GM19099 (cell line): ENCODE measurements around the gene CDH8.

Experiments
- POLR2A ChIP-seq: IDR thresholded peaks from 3 replicates; pipeline ENCODE4 v1.6.1; 2011; ENCODE audit warnings: low read depth; ENCODE audit not compliant: insufficient read length; ENCODE audit errors: extremely low read depth

CDH8 gene

DNA sequence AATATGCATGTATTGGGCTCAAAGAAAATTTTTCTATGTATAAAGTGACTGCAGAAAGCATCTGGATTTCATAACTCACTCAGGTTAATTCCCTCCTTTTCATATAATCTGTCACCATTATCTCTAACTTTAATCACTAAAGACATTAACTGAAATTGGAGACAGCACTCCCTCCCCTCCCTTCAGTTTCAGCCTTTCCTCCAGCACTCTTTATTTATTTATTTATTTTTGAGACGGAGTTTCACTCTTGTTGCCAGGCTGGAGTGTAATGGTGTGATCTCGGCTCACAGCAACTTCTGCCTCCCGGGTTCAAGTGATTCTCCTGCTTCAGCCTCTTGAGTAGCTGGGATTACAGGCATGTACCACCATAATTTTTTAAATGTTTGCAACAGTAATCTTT lies 43.1 kb downstream of the CDH8 start:
- TF ChIP-seq POLR2A, result no peak

DNA sequence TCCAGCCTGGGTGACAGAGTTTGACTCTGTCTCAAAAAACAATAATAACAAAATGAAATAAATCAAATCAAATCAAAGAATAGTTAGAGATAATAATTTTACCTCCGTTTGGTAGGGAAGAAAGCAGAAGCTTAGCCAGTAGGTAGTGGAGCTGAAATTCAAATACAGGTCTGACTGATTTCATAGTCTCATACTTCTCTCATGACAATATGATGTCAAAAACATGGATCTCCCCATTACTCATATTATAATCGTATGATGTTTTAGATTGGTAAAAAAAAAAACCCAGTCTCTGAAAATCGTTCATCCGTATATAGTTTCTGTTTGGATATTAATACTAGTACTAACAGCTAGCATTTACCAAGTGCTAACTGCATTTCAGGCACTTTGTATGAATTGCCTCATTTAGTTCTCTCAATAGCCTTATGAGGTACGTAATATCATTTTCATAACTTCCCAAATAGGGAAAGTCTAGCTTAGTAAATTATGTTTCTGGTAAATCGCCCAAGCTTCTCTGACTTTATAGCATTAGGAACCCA lies 48.7 kb downstream of the CDH8 start:
- TF ChIP-seq POLR2A, result no peak

DNA sequence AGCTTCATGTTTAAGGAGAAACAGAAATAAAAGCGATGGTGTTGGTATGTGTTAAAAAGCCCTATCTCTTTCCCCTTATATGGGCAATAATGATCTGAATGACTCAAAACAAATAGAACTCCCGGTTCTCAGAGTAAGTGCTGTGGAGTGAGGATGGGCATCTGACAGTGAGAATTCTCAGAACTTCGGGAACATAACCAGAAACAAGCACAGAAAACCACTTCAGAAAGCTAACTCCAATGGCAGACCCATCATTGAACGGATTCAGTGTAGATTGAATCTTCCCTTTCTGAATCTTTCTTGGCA lies 67.2 kb downstream of the CDH8 start:
- no peak for TF ChIP-seq POLR2A

DNA sequence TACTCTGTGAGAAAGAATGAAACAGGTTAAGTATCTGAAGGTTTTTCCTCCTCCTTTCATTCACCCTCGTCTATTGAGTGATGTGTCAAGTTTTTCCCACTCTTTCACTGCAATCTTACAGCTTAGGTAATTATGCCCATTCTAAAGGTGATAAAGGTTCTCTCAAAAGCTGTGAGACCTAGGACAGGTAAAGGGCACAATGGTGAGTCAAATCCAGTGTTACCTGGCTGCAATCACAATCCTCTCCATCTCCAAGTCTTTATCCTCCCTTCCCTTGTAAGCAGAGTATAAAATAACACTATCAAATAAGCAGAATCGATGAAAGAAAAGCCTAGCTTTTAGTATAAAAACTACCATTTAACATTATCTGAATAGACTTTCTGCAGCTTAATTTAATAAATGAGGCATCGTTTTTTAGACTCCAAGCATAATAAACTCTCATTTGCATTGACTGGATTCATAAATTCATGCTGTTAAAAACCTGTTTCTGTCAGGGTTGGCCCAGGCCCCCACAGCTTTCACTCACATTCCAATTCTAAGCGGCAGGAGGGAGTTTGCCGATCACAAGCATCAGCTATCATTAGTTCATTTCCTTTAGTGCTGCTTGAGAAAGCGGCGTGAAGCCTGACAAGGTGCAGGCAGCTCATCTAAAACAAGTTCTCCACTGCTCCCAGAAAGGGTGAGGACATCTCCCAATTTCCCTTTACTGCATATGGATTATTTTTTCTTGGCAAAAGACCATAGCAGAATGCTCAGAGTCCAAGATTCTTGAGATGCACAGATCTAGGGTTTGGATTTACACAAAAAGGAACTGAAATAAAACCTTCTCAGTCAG lies 67.8 kb downstream of the CDH8 start:
- TF ChIP-seq POLR2A, result no peak

DNA sequence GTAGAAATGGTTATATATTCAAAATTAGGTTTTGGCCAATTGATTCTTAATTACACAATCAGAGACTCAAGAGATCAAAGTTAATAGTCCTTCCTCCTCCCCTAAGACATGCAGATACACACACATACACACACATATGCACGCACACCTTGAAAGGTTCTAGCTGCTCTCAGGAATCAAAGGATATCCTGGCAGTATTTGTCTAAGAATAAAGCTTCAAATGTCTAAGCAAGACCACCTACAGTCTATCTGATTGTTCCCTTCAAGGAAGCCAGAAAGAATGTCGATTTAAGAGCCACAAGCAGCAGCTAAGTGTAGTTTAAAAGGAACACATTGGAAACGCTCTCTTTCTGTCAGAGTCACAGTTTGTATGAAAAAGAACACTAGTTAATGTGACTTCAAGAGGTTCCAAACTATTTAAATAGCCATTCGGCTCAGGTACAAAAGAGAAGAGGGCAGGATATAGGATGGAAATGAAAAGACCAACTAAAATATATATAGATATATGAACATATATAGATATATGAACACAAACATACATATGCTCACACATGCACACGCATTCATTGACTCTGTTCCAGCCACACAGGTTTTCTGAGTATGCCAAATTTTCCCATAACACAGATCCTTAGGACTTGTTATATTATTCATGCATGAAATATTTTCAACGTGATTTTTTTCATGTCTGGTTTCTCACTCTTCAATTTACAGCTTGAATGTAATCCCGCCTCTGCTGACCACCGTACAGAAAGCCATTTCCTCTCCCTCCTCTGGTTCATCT lies 79.0 kb downstream of the CDH8 start:
- TF ChIP-seq POLR2A, result no peak

DNA sequence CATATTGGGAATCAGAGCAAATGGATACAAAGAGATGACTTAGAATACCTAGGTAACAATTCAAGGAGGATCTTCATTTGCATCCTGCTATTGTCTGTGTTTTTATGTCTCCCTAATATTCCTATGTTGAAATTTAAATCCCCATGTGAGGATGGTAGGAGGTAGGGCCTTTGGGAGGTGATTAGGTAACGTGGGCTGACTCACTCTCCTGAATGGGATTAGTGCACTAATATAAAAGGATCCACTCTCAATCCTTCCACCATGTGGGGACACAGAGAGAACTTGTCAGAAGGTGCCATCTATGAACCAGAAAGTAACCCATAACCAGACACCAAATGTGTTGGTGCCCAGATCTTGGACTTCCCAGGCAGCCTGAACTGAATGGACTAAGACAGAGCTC lies 83.4 kb downstream of the CDH8 start:
- no peak for TF ChIP-seq POLR2A

DNA sequence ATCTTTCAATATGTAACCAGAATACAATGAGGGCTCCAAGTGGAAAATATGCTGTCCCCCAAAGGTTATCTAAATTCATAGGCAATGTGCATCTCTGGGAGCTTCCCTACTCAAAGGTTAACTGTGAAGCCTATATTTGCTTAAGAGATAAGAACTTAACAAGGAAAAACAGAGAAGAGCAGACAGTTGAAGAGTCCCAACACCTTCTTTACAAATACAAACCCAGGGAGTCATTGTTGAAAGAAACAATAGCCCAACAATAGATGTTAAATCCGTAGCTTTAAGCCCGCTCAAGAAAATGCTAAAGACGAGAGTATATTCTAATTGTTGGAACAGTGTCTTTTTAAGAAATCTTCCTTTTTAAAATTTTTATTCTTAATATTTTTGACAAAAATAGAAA lies 87.8 kb downstream of the CDH8 start:
- TF ChIP-seq POLR2A, result no peak

DNA sequence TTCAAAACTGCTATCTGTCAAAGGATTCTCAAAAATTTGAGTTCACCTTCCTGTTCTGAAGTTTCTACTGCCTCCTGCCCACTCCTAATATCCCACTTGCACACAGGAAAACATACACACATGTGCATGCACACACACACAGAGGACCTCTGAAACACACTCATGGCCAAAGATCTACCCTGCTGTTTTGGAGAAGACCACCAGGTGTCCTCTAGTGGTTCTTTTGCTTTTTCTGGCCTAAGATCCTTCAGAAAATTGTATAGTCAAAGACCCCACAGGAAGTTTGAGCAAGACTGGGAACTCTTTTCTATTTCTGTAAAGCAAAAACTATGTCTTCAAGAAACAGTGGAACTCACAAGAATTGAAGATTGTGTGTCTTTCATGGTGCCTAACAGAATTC lies 90.2 kb downstream of the CDH8 start:
- no peak for TF ChIP-seq POLR2A

DNA sequence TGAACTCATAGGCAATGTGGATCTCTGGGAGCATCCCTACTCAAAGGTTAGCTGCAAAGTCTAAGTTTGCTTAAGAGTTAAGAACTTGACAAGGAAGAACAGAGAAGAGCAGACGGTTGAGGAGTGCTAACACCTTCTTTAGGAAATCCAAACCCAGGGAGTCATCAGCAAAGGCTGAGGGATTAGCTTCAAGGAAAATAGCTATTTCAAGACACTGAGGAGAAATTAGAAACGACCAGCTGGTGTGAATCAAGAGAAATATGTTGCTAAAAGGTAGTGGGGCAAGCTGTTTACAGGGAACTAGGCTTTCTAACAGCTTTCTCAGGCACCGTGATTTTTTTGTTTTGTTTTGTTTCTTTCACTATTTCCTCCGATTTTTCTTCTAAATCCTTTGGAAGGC lies 90.7 kb downstream of the CDH8 start:
- no peak for TF ChIP-seq POLR2A

DNA sequence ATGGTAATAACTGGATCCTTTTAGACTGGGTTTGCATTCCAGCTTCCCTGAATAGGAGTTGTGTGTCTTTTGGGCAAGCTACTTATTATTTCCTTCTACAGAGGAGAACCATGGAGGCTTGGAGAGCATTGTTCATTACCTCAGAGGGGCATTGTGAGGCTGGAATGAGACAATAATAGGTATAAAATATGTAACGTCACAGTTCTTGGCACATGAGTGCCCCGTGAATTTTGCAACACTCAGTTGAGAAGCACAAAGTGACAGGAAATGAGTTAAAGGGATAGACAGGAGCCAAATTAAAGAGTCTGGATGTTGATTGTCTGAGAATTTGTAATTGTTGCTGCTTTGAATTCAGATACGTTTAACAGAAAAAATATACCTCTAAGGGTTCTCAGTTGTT lies 92.2 kb downstream of the CDH8 start:
- TF ChIP-seq POLR2A, result no peak

DNA sequence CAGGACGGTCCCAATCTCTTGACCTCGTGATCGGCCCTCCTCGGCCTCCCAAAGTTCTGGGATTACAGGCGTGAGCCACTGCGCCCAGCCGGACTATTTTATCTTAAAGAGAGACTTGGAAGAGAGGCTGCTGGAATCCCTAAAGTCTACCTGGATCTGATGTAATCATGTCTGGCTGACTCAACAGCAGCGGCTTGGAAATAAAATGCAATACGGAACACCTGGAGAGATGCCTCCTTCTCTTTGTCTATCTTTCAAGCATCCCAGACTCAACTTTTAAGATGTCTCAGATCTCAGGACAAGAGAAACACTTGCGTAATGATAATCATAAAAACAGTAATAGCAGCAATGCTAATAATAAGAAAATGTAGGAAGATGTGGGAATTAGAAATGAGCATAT lies 95.6 kb downstream of the CDH8 start:
- TF ChIP-seq POLR2A, result no peak

DNA sequence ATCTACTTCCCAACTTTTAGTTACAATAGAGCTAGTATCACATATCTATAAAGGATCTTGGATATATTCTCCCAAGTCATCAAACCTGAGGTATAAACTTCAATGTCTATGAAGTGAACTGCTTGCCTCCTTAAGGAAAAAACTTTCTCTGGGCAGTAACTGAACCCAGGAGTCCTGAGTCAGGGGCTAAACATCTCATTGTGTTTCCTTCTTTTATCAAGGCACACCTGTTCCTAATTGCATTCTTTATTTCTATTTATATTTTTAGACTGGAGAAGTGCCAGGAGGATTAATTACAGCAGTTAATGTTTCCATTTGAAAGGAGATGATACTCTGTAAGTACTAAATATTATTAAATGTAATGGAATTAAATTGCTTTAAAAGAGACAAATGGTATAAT lies 98.6 kb downstream of the CDH8 start:
- no peak for TF ChIP-seq POLR2A

DNA sequence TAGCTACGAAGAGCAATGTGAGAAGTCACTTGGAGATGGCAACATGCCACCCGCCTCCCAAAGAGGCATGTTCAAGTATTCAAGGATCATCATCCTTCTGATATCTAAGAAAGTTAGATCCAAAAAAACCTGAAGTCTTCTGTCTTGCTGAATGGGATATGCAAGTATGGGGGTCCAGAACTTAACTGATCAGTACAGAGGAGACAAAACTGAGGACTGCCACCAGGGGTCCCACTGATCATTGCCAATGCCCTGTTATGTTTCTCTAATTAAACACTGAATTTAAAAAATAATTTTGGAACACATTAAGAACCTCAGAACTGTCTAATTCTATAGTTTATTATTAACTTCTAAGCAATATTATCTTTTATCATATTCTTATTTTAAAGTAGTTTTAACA lies 99.7 kb downstream of the CDH8 start:
- no peak for TF ChIP-seq POLR2A

DNA sequence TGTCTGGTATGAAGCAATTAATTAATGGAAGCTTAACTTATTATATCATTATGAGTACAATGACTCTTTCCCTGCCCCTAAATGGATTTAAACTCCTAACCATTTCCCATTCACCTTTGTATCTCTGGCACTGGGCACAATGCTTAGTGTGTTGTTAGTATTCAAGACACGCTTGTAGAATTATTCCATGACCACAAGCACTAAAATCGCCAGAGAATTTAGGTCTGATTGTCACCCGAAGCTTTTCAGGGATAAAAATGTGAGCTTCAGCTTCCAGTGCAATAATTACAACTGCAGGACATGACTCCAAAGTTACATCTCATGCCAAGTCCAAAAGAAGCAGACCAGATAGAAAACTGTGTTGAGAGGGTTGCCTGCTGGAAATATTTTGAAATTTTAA lies 101.6 kb downstream of the CDH8 start:
- no peak for TF ChIP-seq POLR2A

DNA sequence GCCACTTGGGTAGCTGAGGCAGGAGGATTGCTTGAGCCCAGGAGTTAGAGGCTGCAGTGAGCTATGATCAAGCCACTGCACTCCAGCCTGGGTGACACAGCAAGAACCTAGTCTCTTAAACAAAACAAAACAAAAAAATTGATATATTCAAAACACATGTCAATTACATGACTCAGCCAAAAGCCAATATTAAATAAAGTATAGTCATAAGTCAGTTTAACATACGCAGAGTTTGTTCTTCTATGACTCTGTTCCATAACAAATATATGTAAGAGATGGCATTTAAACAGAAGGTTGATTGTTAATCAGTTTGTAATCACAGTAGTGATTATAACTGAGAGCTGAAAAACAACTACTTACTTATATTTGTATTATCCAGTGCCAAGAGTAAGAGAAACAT lies 106.5 kb downstream of the CDH8 start:
- TF ChIP-seq POLR2A, result no peak

DNA sequence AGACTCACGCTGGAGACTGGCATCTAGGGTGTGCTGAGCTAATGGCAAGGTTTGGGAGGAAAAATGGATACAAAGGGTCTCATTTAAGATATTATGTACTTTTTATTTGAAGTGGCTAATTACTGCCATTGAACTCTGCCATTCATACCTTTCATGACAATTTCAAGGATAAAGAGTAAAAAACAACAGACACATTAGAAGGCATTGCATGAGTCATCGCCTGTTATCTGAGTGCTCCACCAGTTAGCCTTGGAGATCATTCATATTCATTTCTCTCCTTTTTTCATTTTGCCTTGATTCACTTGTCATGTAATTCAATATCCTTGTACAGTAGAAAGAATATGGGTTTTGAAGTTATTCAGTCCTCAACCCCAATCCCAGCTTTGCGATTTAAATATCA lies 109.5 kb downstream of the CDH8 start:
- TF ChIP-seq POLR2A, result no peak
